Fibroblast of villous mesenchyme (primary cell): ENCODE measurements around the gene XRCC4. TPM values are rescaled to one million over a fixed set of nuclear protein-coding genes. Genes with fewer than 3 reads are reported as not detected.

Experiments
- DNase-seq: peaks from one replicate; pipeline ENCODE4 v3.0.0-alpha.2; 2010; ENCODE audit warnings: low read depth
- H3K4me3 ChIP-seq: 2 replicates; pipeline ENCODE4 v1.5.1; 2011; ENCODE audit warnings: low read depth, mild to moderate bottlenecking, low read length
- CTCF ChIP-seq: IDR thresholded peaks from 2 replicates; pipeline ENCODE4 v1.5.1; 2012; ENCODE audit warnings: low read depth, mild to moderate bottlenecking, low read length; ENCODE audit not compliant: insufficient read depth
- total RNA-seq: library from RNA; depleted of rRNA; stranded (reverse); fragments of >200 nt; gene quantifications from 2 replicates; pipeline ENCODE4 v1.2.3, GENCODE V29; 2012

The XRCC4 gene
- total RNA-seq, 1 donor, result 13.0 TPM

- H3K4me3 ChIP-seq, result no peak overlapping the region
- no peak for DNase-seq
- TF ChIP-seq CTCF, result no peak
Observed at GRCh38 chr5:83107692-83108420, 30.5 kb downstream of the XRCC4 start.

GRCh38 chr5:83109380-83109779 lies 32.0 kb downstream of the XRCC4 start:
- no peak overlapping the region for H3K4me3 ChIP-seq
- no peak for DNase-seq
- no peak for TF ChIP-seq CTCF

GRCh38 chr5:83115816-83116215 lies 38.5 kb downstream of the XRCC4 start:
- TF ChIP-seq CTCF, result no peak
- no peak overlapping the region for H3K4me3 ChIP-seq
- DNase-seq, result no peak

- H3K4me3 ChIP-seq, result no peak overlapping the region
- TF ChIP-seq CTCF, result no peak
- no peak for DNase-seq
Observed at GRCh38 chr5:83118471-83118870, 41.1 kb downstream of the XRCC4 start.

GRCh38 chr5:83118976-83119375 lies 41.6 kb downstream of the XRCC4 start:
- DNase-seq, result no peak
- TF ChIP-seq CTCF, result no peak
- H3K4me3 ChIP-seq, result no peak overlapping the region

GRCh38 chr5:83124593-83124992 lies 47.2 kb downstream of the XRCC4 start:
- TF ChIP-seq CTCF, result no peak
- no peak overlapping the region for H3K4me3 ChIP-seq
- no peak for DNase-seq

GRCh38 chr5:83125560-83125959 lies 48.2 kb downstream of the XRCC4 start:
- H3K4me3 ChIP-seq, result no peak overlapping the region
- DNase-seq, result no peak
- no peak for TF ChIP-seq CTCF
